ENCODE results near the gene ZNF594.

GRCh38 chr17:5184288-5184687 is 7.4 kb downstream of the ZNF594 start:
- TF ChIP-seq CTCF (CRISPR knock-in tag; IDR thresholded peaks at IDR 0.05) (no peak), GABPB1 (CRISPR knock-in tag; IDR thresholded peaks at IDR 0.05) (no peak), NR2C2 (CRISPR knock-in tag; IDR thresholded peaks at IDR 0.05; ENCODE audit: borderline replicate concordance) (no peak), ELF4 (CRISPR knock-in tag; IDR thresholded peaks at IDR 0.05; ENCODE audit: borderline replicate concordance) (no peak), JUND (CRISPR knock-in tag; IDR thresholded peaks at IDR 0.05) (no peak), KLF16 (CRISPR knock-in tag; IDR thresholded peaks at IDR 0.05) (no peak), IRF2 (CRISPR knock-in tag; IDR thresholded peaks at IDR 0.05) (no peak), MAX (IDR thresholded peaks at IDR 0.05) (no peak), ZNF740 (CRISPR knock-in tag; IDR thresholded peaks at IDR 0.05) (no peak), BRCA1 (CRISPR knock-in tag; IDR thresholded peaks at IDR 0.05) (no peak), SRSF1 (optimal IDR thresholded peaks at IDR 0.05; ENCODE audit: low read depth, low read length) (no peak), POLR2A (IDR thresholded peaks at IDR 0.05; ENCODE audit: insufficient read depth in 1 of 2, low read depth in 2 of 2, low read length in 2 of 2) (no peak)
- TF ChIP-seq, protein P1, sequence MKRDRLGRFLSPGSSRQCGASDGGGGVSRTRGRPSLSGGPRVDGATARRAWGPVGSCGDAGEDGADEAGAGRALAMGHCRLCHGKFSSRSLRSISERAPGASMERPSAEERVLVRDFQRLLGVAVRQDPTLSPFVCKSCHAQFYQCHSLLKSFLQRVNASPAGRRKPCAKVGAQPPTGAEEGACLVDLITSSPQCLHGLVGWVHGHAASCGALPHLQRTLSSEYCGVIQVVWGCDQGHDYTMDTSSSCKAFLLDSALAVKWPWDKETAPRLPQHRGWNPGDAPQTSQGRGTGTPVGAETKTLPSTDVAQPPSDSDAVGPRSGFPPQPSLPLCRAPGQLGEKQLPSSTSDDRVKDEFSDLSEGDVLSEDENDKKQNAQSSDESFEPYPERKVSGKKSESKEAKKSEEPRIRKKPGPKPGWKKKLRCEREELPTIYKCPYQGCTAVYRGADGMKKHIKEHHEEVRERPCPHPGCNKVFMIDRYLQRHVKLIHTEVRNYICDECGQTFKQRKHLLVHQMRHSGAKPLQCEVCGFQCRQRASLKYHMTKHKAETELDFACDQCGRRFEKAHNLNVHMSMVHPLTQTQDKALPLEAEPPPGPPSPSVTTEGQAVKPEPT (CRISPR knock-in tag; IDR thresholded peaks at IDR 0.05; ENCODE audit: low read depth): no peak
